OCI-LY7 (cell line): Measurements from ENCODE around the gene PYGL.

Experiments
- EZH2phosphoT487 ChIP-seq: fragments of 200-600 bp; sonication (generic); IDR thresholded peaks from 2 replicates; pipeline ENCODE4 v1.6.1; 2018; ENCODE audit warnings: low read depth, borderline replicate concordance, mild to moderate bottlenecking, mixed run types, antibody characterized with exemption, low read length, moderate library complexity, mixed read lengths
- TF ChIP-seq, protein P1 (sequence below): fragments of 200-600 bp; sonication (generic); conservative IDR thresholded peaks from 2 replicates; pipeline ENCODE4 v1.5.1; 2014; ENCODE audit warnings: mild to moderate bottlenecking, antibody characterized with exemption, low read length, moderate library complexity, mixed read lengths

GRCh38 chr14:50944647-50945413 lies 547 bp upstream of the PYGL start:
- TF ChIP-seq, protein P1, sequence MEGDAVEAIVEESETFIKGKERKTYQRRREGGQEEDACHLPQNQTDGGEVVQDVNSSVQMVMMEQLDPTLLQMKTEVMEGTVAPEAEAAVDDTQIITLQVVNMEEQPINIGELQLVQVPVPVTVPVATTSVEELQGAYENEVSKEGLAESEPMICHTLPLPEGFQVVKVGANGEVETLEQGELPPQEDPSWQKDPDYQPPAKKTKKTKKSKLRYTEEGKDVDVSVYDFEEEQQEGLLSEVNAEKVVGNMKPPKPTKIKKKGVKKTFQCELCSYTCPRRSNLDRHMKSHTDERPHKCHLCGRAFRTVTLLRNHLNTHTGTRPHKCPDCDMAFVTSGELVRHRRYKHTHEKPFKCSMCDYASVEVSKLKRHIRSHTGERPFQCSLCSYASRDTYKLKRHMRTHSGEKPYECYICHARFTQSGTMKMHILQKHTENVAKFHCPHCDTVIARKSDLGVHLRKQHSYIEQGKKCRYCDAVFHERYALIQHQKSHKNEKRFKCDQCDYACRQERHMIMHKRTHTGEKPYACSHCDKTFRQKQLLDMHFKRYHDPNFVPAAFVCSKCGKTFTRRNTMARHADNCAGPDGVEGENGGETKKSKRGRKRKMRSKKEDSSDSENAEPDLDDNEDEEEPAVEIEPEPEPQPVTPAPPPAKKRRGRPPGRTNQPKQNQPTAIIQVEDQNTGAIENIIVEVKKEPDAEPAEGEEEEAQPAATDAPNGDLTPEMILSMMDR = no peak
- TF ChIP-seq EZH2phosphoT487 = no peak
